Erythroblast (primary cell): Measurements from ENCODE around the gene FAHD2A.

Source experiments
- GATA1 ChIP-seq: IDR thresholded peaks from 2 replicates; pipeline ENCODE4 v1.6.1; 2011; ENCODE audit warnings: low read depth, mild to moderate bottlenecking, control low read depth, low read length, moderate library complexity
- POLR2A ChIP-seq: IDR thresholded peaks from 2 replicates; pipeline ENCODE4 v1.6.1; 2011; ENCODE audit warnings: mild to moderate bottlenecking, low read length

- TF ChIP-seq POLR2A (no peak), GATA1 (no peak)
These were observed 14.3 kb upstream of the FAHD2A start for GRCh38 chr2:95388091-95388692.
